Measurements from ENCODE around the gene TSFM.
A peak's percentile ranks its signal among the peaks of the same experiment; 100 is the strongest.

DNA sequence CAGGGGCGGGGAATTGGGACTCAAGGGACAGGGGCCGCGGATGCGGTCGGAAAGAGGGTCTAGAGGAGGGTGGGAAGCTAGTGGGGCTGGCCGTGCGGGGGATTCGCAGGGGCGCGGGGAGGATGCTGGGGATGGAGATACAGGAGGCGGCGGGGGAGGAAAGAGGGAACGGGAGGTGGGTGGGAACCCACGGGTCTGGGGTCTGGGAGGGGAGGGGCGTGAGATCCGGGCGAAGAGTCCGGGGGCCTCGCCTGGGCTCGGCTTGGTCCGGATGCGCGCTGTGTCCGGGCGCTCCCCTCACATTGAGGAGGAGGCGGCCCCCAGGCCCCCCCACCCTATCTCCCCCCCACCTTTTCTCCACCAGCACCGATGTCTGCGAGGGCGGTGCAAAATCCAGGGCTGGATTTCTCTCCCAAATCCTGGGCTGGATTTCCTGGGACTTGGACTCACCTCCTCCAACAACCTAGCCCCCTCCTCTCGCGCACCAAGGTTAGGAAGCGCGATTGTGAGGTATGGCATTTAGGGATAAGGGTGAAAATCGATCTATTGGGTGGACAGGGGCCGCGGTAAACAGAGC lies 43.8 kb upstream of the TSFM start, which contains the start of gene AGAP2:
- TF ChIP-seq CTCF (conservative IDR thresholded peaks at IDR 0.05; ENCODE audit: low read depth, low read length) = no peak
- no peak for TF ChIP-seq POLR2A (IDR thresholded peaks at IDR 0.05; ENCODE audit: low read depth, low read length)
- no peak for TF ChIP-seq NFE2L2 (IDR thresholded peaks at IDR 0.05; ENCODE audit: low read depth, low read length)
- no peak for TF ChIP-seq SMC3 (IDR thresholded peaks at IDR 0.05; ENCODE audit: low read depth, low read length)
- TF ChIP-seq RAD21 (IDR thresholded peaks at IDR 0.05; ENCODE audit: low read length) = no peak
- TF ChIP-seq RFX5 (IDR thresholded peaks at IDR 0.05; ENCODE audit: low read depth, low read length) = no peak
- TF ChIP-seq MAFK (IDR thresholded peaks at IDR 0.05; ENCODE audit: low read depth, low read length) = no peak
- peak; percentile 72 for TF ChIP-seq MAZ (IDR thresholded peaks at IDR 0.05; ENCODE audit: borderline replicate concordance, low read depth, low read length)
- no peak for TF ChIP-seq RCOR1 (IDR thresholded peaks at IDR 0.05; ENCODE audit: insufficient replicate concordance, low read length)
- TF ChIP-seq, protein P1, sequence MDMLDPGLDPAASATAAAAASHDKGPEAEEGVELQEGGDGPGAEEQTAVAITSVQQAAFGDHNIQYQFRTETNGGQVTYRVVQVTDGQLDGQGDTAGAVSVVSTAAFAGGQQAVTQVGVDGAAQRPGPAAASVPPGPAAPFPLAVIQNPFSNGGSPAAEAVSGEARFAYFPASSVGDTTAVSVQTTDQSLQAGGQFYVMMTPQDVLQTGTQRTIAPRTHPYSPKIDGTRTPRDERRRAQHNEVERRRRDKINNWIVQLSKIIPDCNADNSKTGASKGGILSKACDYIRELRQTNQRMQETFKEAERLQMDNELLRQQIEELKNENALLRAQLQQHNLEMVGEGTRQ (IDR thresholded peaks at IDR 0.05; ENCODE audit: low read depth, low read length) = no peak
- no peak for TF ChIP-seq CEBPB (IDR thresholded peaks at IDR 0.05; ENCODE audit: low read depth, low read length)
